ENCODE data around the gene SLC1A2.

The SLC1A2 gene

GRCh38 chr11:35390737-35391682 lies 28.3 kb downstream of the SLC1A2 start:
- H3K4me3 ChIP-seq (ENCODE audit: low read depth, low read length), result no peak overlapping the region
- no peak overlapping the region for H3K27ac ChIP-seq
- DNase-seq, result no peak

DNA sequence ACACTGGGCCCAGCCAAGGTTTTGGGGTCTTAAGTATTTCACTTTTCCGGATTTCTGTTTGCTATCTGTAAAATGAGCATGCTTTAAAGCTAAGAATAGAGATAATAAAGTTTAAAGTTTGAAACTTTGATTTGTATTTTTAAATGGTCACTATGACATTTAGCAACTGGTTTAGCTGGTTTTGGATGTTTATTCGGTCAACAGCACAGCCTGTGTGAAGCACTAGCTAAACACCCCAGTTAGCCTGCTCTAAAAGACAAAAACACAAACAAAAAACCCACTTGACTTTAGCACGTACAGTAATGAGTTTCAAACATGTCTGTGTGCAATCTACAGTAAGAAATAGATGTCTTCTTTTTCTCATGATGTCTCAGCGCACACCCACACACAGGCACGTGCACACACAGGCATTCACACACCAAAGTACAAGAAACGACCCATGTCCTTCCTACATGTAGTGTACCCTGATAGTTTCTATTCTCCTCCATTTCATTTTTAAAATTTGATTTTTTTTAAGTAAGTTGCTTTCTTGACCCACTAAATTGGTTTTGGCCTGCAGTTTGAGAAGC lies 29.4 kb downstream of the SLC1A2 start:
- DNase-seq, result no peak
- no peak overlapping the region for H3K27ac ChIP-seq
- H3K4me3 ChIP-seq (ENCODE audit: low read depth, low read length), result no peak overlapping the region
- peaks cover 6% of the 10 kb centered on the region for H3K9me3 ChIP-seq (ENCODE audit: severe bottlenecking)
- TF ChIP-seq CTCF (IDR thresholded peaks at IDR 0.05; ENCODE audit: low read depth, low read length), result no peak
- no peaks in the 10 kb centered on the region for H3K27me3 ChIP-seq (ENCODE audit: insufficient read depth, low read depth, severe bottlenecking)
- H3K36me3 ChIP-seq, result peaks cover 3% of the 10 kb centered on the region; the same call in 1 of the 2 replicates

More at GRCh38 chr11:35390737-35391682, 28.3 kb downstream of the SLC1A2 start:
- Histone ChIP-seq H3K36me3 (peaks cover 3% of the 10 kb centered on the region; the same call in 1 of the 2 replicates), H3K9me3 (ENCODE audit: severe bottlenecking) (no peaks in the 10 kb centered on the region), H3K27me3 (ENCODE audit: insufficient read depth, low read depth, severe bottlenecking) (no peaks in the 10 kb centered on the region)
- TF ChIP-seq CTCF (IDR thresholded peaks at IDR 0.05; ENCODE audit: low read depth, low read length), result no peak

GRCh38 chr11:35389112-35389511 lies 30.2 kb downstream of the SLC1A2 start:
- H3K27ac ChIP-seq, result no peak overlapping the region

DNA sequence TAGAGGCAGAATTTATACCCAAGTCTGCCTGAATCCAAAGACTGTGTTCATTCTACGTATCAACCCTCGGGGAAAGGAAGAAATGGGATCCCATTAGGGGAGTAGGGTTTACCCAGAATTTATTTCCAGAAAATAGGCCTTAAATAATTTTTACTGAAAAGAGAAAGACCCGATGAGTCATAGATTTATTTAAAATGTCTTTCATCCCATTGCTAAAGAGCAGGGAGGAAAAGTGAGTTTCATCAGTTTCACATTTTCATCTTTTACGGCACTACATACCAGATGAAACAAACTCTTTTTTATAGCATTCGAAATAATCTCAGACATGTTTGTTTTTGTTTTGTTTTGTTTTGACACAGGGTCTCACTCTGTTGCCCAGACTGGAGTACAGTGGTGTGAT lies 31.3 kb downstream of the SLC1A2 start:
- no peak for DNase-seq
- TF ChIP-seq CTCF (IDR thresholded peaks at IDR 0.05; ENCODE audit: low read depth, low read length), result no peak
- Histone ChIP-seq H3K36me3 (peaks cover 3% of the 10 kb centered on the region; the same call in 1 of the 2 replicates), H3K4me3 (ENCODE audit: low read depth, low read length) (no peak overlapping the region), H3K9me3 (ENCODE audit: severe bottlenecking) (peaks cover 10% of the 10 kb centered on the region), H3K27ac (no peak overlapping the region), H3K27me3 (ENCODE audit: insufficient read depth, low read depth, severe bottlenecking) (no peaks in the 10 kb centered on the region)

More at GRCh38 chr11:35389112-35389511, 30.2 kb downstream of the SLC1A2 start:
- Histone ChIP-seq H3K36me3 (peaks cover 3% of the 10 kb centered on the region; the same call in 1 of the 2 replicates), H3K4me3 (ENCODE audit: low read depth, low read length) (no peak overlapping the region), H3K9me3 (ENCODE audit: severe bottlenecking) (peaks cover 10% of the 10 kb centered on the region), H3K27me3 (ENCODE audit: insufficient read depth, low read depth, severe bottlenecking) (no peaks in the 10 kb centered on the region)
- no peak for DNase-seq
- no peak for TF ChIP-seq CTCF (IDR thresholded peaks at IDR 0.05; ENCODE audit: low read depth, low read length)

- no peak overlapping the region for H3K27ac ChIP-seq
- DNase-seq, result no peak
- H3K27me3 ChIP-seq (ENCODE audit: insufficient read depth, low read depth, severe bottlenecking), result no peaks in the 10 kb centered on the region
- no peak overlapping the region for H3K4me3 ChIP-seq (ENCODE audit: low read depth, low read length)
- peaks cover 3% of the 10 kb centered on the region; the same call in 1 of the 2 replicates for H3K36me3 ChIP-seq
- H3K9me3 ChIP-seq (ENCODE audit: severe bottlenecking), result peaks cover 10% of the 10 kb centered on the region
- no peak for TF ChIP-seq CTCF (IDR thresholded peaks at IDR 0.05; ENCODE audit: low read depth, low read length)
Measured at GRCh38 chr11:35387111-35387982, 32.0 kb downstream of the SLC1A2 start.

Measured in WERI-Rb-1 (cell line).